ENCODE results near the gene WDR44. TPM values are rescaled to one million over a fixed set of nuclear protein-coding genes. Genes with fewer than 3 reads are reported as not detected.
"Not testable (repeated sequence)": the region's sequence is repeated elsewhere in the genome, so short reads cannot be mapped to it uniquely, and the experiment has no call there.

Gene WDR44
- total and polyA plus RNA-seq, 2 experiments from 2014 or later, result 15.0 to 17.7 TPM

DNA sequence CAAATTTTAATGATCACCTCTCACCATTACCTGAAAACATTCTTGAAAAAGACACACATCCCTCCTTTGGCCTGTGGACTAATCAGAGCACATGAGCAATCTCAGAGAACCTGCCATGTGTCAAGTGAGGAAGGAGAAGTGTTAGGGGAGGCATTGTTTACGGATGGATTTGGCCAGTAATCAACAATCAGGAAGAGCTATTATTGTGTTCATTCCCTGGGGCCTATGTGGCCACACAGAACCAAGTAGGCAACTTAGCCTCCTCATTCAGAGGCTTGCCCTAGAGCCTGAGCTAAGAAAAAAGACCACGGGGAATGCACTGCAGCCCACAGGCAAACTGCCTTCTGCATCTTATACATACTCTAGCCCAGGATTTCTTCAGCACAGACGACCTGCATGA, 109.1 kb downstream of the WDR44 start:
- Histone ChIP-seq H3K4me3 (no peak overlapping the region), H3K27me3 (replicated peaks; ENCODE audit: insufficient read depth) (no peaks in the 10 kb centered on the region), H3K9me3 (ENCODE audit: low read depth) (no peaks in the 10 kb centered on the region), H4K20me1 (ENCODE audit: insufficient read depth) (no peaks in the 10 kb centered on the region), H3K79me2 (ENCODE audit: insufficient read depth) (no peaks in the 10 kb centered on the region), H3F3A (ENCODE audit: insufficient read depth) (0 out of 2 replicates have a peak, but pooled peaks cover 5% of the 10 kb centered on the region), H3K4me2 (ENCODE audit: unreplicated experiment) (no peak overlapping the region), H3K27ac (no peak overlapping the region), H3K9me2 (ENCODE audit: insufficient read depth) (no peaks in the 10 kb centered on the region), H2AFZ (no peak overlapping the region), H3K36me3 (ENCODE audit: low read depth) (no peaks in the 10 kb centered on the region; the same call in 1 of the 2 replicates), H3K4me1 (ENCODE audit: insufficient read depth) (no peaks in the 10 kb centered on the region), H3K9ac (no peak overlapping the region)
- no peak for TF ChIP-seq EZH2 (IDR thresholded peaks at IDR 0.05; ENCODE audit: insufficient read depth, poor library complexity, severe bottlenecking)
- no peak for TF ChIP-seq EZH2phosphoT487 (IDR thresholded peaks at IDR 0.05; ENCODE audit: insufficient read depth, low read depth)
- 83 to 100% methylated on average over 3 of the region's 3 CpGs for WGBS, 2 experiments (ENCODE audit: low coverage in 1 of 2, low lambda C conversion rate in 2 of 2, missing lambda C conversion rate in 2 of 2)
- DNase-seq, result no peak
- in situ Hi-C loops (cut with MboI), result loop anchor here (25.0 kb wide), 2 partner anchors 132 to 357 kb away; partner anchors contain the start of gene ZCCHC12

DNA sequence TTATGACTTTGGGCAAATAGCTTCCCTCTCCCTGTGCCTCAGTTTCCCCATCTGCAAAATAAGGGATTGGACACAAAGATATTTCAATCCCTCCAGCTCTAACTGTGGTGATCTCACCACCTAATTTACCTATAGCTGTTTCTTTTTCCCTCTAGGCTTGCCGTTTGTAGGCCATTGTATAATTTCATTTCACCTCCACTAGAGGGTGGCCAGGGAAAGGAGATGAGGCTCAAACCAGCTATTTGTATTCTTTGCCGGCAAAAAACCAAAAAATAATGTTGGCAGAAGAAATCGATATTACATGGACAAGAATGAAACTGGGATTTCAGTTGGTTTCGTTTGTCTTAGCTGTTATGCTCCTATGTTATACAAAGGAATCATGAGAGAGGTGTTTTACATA, 113.6 kb downstream of the WDR44 start:
- no peaks in the 10 kb centered on the region for H3K27me3 ChIP-seq (replicated peaks; ENCODE audit: insufficient read depth)
- 0 out of 2 replicates have a peak, but pooled peaks cover 5% of the 10 kb centered on the region for H3F3A ChIP-seq (ENCODE audit: insufficient read depth)
- H3K27ac ChIP-seq, result no peak overlapping the region
- no peak overlapping the region for H3K9ac ChIP-seq
- no peaks in the 10 kb centered on the region for H4K20me1 ChIP-seq (ENCODE audit: insufficient read depth)
- WGBS, 2 experiments (ENCODE audit: low coverage in 1 of 2, low lambda C conversion rate in 2 of 2, missing lambda C conversion rate in 2 of 2), result 0 to 2% methylated on average over 4 of the region's 4 CpGs
- TF ChIP-seq EZH2 (IDR thresholded peaks at IDR 0.05; ENCODE audit: insufficient read depth, poor library complexity, severe bottlenecking), result no peak
- TF ChIP-seq EZH2phosphoT487 (IDR thresholded peaks at IDR 0.05; ENCODE audit: insufficient read depth, low read depth), result no peak
- no peaks in the 10 kb centered on the region for H3K79me2 ChIP-seq (ENCODE audit: insufficient read depth)
- no peak overlapping the region for H3K4me2 ChIP-seq (ENCODE audit: unreplicated experiment)
- no peaks in the 10 kb centered on the region for H3K9me3 ChIP-seq (ENCODE audit: low read depth)
- H3K4me1 ChIP-seq (ENCODE audit: insufficient read depth), result no peaks in the 10 kb centered on the region
- no peaks in the 10 kb centered on the region for H3K9me2 ChIP-seq (ENCODE audit: insufficient read depth)
- no peaks in the 10 kb centered on the region for H3K36me3 ChIP-seq (ENCODE audit: low read depth)
- in situ Hi-C loops (cut with MboI), result loop anchor here (25.0 kb wide), 2 partner anchors 128 to 353 kb away; partner anchors contain the start of gene ZCCHC12
- peak; percentile 65 for DNase-seq
- H3K4me3 ChIP-seq, result no peak overlapping the region
- H2AFZ ChIP-seq, result no peak overlapping the region

DNA sequence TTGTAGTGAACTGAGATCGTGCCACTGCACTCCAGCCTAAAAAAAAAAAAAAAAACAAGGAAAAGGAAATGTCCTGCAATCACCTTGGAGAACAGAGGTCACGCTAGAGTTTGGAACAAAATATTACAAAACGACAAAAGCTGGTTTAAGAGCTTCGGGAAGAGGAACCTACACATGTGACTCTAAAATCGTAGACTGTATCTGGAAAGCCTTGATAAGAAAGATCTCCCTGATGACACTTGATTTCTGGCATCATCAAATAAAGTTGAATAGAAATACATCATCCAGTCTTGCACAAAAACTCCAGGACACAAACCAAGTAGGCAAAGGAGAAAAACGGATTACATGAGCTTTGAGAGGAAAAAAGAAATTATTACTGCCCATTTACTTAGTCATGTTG, 118.6 kb downstream of the WDR44 start:
- no peaks in the 10 kb centered on the region for H4K20me1 ChIP-seq (ENCODE audit: insufficient read depth)
- in situ Hi-C loops (cut with MboI), result loop anchor here (25.0 kb wide), 2 partner anchors 123 to 348 kb away; partner anchors contain the start of gene ZCCHC12

DNA sequence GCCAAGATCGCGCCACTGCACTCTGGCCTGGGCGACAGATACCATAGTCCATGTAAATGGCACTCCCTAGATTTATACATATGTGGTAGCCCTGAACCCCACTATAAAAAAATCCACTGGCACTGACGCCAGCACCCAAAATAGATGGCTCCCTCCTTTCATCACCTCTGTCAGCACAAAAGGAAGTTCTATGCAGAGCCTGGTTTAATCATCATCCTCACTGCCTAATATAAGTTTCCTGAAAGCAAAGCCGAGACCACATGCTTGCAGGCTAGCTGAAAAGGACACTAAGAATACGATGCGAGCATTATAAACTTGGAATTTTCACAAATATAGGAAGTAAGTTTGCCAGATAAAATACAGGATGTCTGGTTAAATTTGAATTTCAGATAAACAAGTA, 122.2 kb downstream of the WDR44 start:
- in situ Hi-C loops (cut with MboI), result loop anchor here (25.0 kb wide), 2 partner anchors 119 to 344 kb away; partner anchors contain the start of gene ZCCHC12
- H3K4me3 ChIP-seq, result no peak overlapping the region
- 90% methylated on average over 7 of the region's 7 CpGs for WGBS, 2 experiments (ENCODE audit: low coverage in 1 of 2, low lambda C conversion rate in 2 of 2, missing lambda C conversion rate in 2 of 2)
- H3K27ac ChIP-seq, result no peak overlapping the region
- H3K9ac ChIP-seq, result no peak overlapping the region
- H3K27me3 ChIP-seq (replicated peaks; ENCODE audit: insufficient read depth), result no peaks in the 10 kb centered on the region
- H3F3A ChIP-seq (ENCODE audit: insufficient read depth), result no peaks in the 10 kb centered on the region
- DNase-seq, result no peak
- H3K9me3 ChIP-seq (ENCODE audit: low read depth), result no peaks in the 10 kb centered on the region
- TF ChIP-seq EZH2phosphoT487 (IDR thresholded peaks at IDR 0.05; ENCODE audit: insufficient read depth, low read depth) (no peak), EZH2 (IDR thresholded peaks at IDR 0.05; ENCODE audit: insufficient read depth, poor library complexity, severe bottlenecking) (no peak)
- no peaks in the 10 kb centered on the region for H3K36me3 ChIP-seq (ENCODE audit: low read depth)
- H3K4me2 ChIP-seq (ENCODE audit: unreplicated experiment), result no peak overlapping the region
- H4K20me1 ChIP-seq (ENCODE audit: insufficient read depth), result no peaks in the 10 kb centered on the region
- no peaks in the 10 kb centered on the region for H3K9me2 ChIP-seq (ENCODE audit: insufficient read depth)
- H2AFZ ChIP-seq, result no peak overlapping the region
- no peaks in the 10 kb centered on the region for H3K4me1 ChIP-seq (ENCODE audit: insufficient read depth)
- no peaks in the 10 kb centered on the region for H3K79me2 ChIP-seq (ENCODE audit: insufficient read depth)

More for the DNA sequence above, 118.6 kb downstream of the WDR44 start:
- H3K9me2 ChIP-seq (ENCODE audit: insufficient read depth), result no peaks in the 10 kb centered on the region
- no peak overlapping the region for H3K4me3 ChIP-seq
- H3K27ac ChIP-seq, result no peak overlapping the region
- H3K4me1 ChIP-seq (ENCODE audit: insufficient read depth), result no peaks in the 10 kb centered on the region
- H3K9me3 ChIP-seq (ENCODE audit: low read depth), result no peaks in the 10 kb centered on the region
- no peak for DNase-seq
- 90 to 91% methylated on average over 6 of the region's 6 CpGs for WGBS, 2 experiments (ENCODE audit: low coverage in 1 of 2, low lambda C conversion rate in 2 of 2, missing lambda C conversion rate in 2 of 2)
- H3K4me2 ChIP-seq (ENCODE audit: unreplicated experiment), result no peak overlapping the region
- no peak for TF ChIP-seq EZH2phosphoT487 (IDR thresholded peaks at IDR 0.05; ENCODE audit: insufficient read depth, low read depth)
- no peak for TF ChIP-seq EZH2 (IDR thresholded peaks at IDR 0.05; ENCODE audit: insufficient read depth, poor library complexity, severe bottlenecking)
- no peaks in the 10 kb centered on the region for H3K36me3 ChIP-seq (ENCODE audit: low read depth)
- H3K9ac ChIP-seq, result no peak overlapping the region
- H3K79me2 ChIP-seq (ENCODE audit: insufficient read depth), result no peaks in the 10 kb centered on the region
- no peak overlapping the region for H2AFZ ChIP-seq
- H3F3A ChIP-seq (ENCODE audit: insufficient read depth), result no peaks in the 10 kb centered on the region
- no peaks in the 10 kb centered on the region for H3K27me3 ChIP-seq (replicated peaks; ENCODE audit: insufficient read depth)

DNA sequence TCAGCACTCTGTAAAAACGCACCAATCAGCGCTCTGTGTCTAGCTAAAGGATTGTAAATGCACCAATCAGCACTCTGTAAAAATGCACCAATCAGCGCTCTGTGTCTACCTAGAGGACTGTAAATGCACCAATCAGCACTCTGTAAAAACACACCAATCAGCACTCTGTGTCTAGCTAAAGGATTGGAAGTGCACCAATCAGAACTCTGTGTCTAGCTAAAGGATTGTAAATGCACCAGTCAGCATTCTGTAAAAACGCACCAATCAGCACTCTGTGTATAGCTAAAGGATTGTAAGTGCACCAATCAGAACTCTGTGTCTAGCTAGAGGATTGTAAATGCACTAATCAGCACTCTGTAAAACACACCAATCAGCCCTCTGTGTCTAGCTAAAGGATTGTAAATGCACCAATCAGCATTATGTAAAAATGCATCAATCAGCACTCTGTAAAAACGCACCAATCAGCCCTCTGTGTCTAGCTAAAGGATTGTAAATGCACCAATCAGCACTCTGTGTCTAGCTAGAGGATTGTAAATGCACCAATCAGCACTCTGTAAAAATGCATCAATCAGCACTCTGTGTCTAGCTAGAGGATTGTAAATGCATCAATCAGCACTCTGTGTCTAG, 124.9 kb downstream of the WDR44 start:
- WGBS, 2 experiments (ENCODE audit: low coverage in 1 of 2, low lambda C conversion rate in 2 of 2, missing lambda C conversion rate in 2 of 2), result 74 to 80% methylated on average over 4 to 5 of the region's 5 CpGs
- H3K27ac ChIP-seq, result not testable (repeated sequence)
- in situ Hi-C loops (cut with MboI), result loop anchor here (25.0 kb wide), 2 partner anchors 116 to 341 kb away; partner anchors contain the start of gene ZCCHC12

More for the DNA sequence above, 124.9 kb downstream of the WDR44 start:
- not testable (repeated sequence) for H4K20me1 ChIP-seq (ENCODE audit: insufficient read depth); H2AFZ ChIP-seq; H3K4me2 ChIP-seq (ENCODE audit: unreplicated experiment); H3F3A ChIP-seq (ENCODE audit: insufficient read depth); H3K9me2 ChIP-seq (ENCODE audit: insufficient read depth); H3K36me3 ChIP-seq (ENCODE audit: low read depth); DNase-seq; H3K79me2 ChIP-seq (ENCODE audit: insufficient read depth); H3K9me3 ChIP-seq (ENCODE audit: low read depth); H3K4me1 ChIP-seq (ENCODE audit: insufficient read depth); H3K9ac ChIP-seq; H3K4me3 ChIP-seq; H3K27me3 ChIP-seq (replicated peaks; ENCODE audit: insufficient read depth)

All from GM23248 (cell line).